Posterior cingulate gyrus (tissue), 11 donors: Measurements from ENCODE around the gene FBN2.

ENCODE experiments used
- DNase-seq, 10 donors: peaks; one replicate each; pipeline versions ENCODE4 v3.0.0 to v3.0.0-alpha.2; 2020 to 2021; ENCODE audit warnings: mixed read lengths in 3 of 10
- intact Hi-C: fragments of 100-400 bp; cut with DNase I; formaldehyde crosslinking; loops from one replicate; pipeline ENCODE4 v1.15.1; 2023

The FBN2 gene

DNA sequence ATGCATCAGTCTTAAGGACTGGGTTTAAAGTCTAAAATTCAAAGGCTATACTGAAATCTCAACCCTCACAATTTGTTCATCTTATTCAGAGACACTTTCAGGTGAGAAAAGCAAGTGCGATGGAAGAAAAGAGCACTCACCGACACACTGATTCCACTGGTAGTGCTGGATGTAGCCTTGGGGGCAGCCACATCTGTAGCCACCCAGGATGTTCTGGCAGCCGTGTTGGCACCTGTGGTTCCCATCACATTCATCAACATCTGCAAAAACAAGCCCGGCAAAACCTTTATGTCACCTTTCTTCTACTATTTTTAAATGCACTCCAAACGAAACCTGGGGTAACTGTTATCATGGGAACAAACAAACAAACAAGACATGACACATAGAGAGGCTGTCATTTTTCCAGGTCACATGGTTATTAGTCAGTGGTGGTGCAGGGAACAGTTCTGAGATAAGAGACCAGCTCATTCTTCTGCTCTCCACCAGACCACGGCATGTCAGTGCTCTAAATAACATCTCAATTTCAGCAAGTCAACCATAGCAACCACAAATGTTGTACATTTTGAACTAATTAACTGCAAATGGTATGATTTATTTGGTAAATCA lies 266.1 kb downstream of the FBN2 start:
- DNase-seq = no peak
- intact Hi-C loops = no loop called here

DNA sequence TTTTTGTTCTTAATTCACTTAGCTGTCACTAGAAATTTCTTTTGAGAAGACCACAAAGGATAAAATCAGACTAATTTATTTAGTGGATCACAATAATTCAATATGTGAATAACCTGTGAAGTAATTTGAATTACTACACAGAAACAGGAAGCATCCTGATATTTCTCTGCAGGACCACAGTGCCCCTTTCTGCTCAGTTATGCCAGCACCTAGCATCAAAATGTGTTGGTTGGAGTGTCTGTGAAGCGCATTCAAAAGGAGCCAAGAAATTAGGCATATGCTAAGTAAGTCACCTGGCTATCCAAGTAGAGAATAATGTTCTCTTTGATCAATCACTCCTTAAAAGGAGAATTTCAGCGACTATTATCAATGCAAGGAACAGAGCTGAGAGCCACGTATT lies 267.0 kb downstream of the FBN2 start:
- intact Hi-C loops = no loop called here
- DNase-seq = no peak

DNA sequence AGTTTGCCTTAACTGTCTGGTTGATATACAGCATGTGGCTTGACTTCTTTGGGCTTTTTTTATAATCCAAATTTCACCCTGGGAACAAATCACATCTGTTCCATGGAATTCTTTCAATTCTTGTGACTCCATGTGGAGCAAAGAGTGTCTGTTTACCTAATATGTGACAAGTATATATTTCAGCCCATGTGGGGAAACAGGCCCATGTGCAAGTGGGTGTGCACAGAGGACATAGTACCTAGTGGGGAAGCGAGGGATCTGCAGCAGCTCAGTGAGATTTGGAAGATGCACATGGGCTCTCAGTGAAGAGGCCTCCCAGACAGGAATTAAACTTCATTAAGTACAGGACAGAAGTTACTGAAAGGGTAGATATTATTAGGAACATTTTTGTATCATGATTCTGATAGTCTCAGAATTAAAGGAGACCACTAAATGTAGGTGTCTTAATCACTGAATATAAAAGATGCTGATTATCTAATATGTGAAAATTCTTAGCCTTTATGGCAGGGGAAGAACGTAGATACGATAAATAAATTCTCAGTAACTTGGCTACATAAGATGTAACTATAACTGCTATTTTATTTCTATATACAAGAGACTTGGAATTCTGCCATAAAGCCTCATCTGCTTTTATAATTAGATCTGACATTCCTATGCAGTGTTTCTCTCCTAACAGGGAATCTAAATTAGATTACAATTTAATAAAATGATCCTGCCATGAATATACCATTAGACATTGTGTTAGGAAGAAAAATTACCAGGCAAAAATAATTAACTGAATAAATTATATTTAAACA lies 273.3 kb downstream of the FBN2 start:
- no peak for DNase-seq
- intact Hi-C loops = no loop called here

DNA sequence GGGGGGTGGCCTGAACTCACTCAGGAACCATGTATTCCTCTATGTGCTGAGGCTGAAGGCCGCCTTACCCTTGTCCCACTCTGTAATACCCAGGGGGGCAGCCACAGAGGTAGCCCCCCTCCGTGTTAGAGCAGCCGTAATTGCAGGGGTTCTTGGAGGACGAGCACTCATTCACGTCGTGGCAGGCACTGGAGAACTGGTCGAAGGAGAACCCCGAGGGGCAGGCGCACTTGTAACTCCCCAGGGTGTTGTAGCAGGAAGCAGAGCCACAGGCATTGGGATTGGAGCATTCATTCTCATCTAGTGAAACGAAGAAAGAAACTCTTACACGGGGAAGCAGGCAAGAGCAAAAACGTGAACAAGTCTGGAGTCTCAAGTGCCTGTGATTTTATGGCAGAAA lies 274.7 kb downstream of the FBN2 start:
- DNase-seq = no peak
- intact Hi-C loops = no loop called here

DNA sequence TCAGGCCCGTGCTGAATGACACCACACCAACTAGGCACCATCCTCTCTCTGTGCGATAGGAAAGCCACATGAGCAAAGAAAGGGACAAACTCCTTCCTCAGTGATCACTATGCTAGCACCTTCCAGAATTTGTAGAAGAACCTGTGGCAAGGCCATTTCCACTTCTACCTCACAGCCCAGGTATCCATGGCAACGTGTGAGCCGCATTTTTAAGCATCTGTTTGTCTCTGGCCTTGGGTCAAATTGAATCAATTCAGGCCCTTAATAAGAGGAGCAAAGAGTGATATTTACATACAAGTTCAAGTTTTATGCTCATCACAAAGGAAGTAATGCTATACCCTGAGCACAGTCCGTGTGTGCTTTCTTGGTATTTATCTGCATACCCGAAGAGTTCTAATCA lies 275.1 kb downstream of the FBN2 start:
- DNase-seq = no peak
- intact Hi-C loops = no loop called here

DNA sequence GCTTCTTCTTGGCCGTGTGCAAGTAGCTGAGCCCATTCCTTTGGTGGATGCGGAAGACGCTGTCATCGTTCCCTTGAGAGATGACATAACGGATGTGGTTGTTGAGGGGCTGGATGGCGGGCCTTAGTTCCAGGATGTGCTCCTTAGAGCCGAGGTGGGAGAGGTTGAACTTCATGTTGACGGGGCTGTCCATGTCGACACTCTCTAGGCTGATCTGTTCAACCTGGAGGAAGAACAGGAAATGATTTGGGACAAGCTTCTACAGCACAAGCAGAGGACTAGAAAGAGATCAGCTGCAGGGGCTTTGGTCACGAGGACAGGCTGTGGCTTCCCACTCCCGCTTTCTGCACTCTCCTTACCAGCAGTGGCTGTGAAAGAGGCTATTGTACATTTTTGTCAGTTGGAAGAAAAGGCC lies 278.4 kb downstream of the FBN2 start:
- intact Hi-C loops = no loop called here
- DNase-seq = no peak

DNA sequence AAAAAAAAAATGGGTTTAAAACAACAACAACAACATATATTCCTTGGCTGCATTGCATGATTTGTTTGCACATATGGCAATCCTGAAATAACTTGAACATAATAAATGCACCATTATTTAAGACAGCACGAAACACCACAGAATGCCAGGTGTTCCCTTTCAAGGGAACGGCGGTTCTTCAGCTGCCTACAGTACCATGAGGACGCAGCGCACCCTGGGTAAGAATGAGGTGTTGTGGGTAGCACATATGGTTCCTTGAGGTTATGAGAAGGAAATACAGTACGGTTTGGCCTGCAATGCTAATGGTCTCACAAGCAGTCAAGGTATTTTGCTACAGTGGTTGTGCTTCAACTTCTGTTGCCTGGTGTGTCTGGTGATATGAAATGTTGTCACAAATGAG lies 279.7 kb downstream of the FBN2 start:
- no peak for DNase-seq
- intact Hi-C loops = no loop called here

DNA sequence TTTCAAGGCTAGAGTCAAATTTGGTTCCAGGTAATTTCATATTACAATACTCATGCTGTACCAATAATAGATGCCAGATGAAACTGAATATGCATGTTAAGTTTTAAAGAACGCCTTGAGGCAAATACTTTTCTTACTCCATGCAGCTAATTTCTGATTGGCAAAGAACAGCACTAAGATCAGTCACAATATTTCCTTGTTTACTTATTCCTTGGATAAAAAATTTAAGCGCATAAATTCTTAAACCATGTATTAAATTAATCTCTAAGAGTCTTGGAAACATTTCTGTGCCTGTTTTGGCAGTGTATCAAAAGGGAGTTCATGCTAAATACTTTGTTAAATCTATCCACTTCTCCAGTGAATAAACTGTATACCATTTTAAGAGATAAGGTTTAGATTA lies 281.0 kb downstream of the FBN2 start:
- intact Hi-C loops = no loop called here
- DNase-seq = no peak

DNA sequence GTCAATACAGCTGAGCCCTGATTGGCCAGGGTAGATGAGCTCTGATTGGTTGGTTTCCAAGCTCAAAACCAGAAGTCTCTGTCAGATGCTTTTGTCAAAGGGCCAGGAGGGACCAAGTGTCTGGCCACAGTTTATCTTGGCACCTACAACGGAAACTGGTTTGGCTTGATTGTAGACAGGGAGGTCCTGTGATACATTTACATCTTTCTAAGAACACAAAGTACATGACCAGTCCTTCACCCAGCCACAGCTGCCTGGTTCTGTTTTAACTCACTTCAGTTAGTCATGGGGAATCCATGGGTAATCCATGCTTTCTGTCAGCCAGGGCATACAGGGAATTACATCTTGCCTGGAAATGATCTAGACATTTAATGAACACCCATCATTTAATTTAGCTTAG lies 283.3 kb downstream of the FBN2 start:
- intact Hi-C loops = no loop called here

DNA sequence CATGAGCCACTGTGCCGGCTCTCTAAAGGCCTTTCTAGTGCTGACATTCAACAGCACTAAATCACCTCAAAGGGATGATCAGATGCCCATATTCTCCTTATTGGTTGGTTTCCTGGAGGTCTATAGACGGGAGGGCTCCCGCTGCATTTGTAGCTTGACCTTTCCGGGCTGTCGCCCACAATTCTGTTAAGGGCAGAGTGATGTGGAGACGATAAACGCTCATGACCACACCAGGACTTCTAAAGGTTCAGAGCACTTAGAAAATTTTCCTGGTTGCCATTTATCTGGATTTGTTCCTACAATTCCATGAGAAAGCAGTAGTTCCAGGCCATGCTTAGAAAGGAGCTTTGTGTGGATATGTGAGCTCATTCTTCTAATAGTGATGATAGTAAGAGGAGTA lies 284.2 kb downstream of the FBN2 start:
- intact Hi-C loops = no loop called here
- DNase-seq = no peak

More for the DNA sequence above, 283.3 kb downstream of the FBN2 start:
- no peak for DNase-seq

DNA sequence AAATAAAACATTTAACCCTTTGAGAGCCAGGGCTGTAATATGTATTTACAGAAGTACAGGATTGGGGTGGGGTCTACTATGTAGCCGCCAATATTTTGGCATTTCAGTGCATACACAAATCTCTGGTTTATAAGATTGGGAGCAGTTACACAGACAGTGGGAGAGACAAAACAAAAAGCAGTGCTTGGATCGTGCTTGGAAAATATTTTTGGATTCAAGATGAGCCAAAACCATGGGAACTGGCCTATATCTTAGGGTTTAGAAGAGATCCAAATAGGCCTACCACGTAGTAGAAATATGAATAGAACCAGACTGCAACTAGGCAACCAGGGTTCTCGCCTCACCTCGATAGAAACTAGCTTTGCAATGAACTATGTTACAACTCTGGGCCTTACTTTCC lies 284.9 kb downstream of the FBN2 start:
- DNase-seq = no peak
- intact Hi-C loops = no loop called here

DNA sequence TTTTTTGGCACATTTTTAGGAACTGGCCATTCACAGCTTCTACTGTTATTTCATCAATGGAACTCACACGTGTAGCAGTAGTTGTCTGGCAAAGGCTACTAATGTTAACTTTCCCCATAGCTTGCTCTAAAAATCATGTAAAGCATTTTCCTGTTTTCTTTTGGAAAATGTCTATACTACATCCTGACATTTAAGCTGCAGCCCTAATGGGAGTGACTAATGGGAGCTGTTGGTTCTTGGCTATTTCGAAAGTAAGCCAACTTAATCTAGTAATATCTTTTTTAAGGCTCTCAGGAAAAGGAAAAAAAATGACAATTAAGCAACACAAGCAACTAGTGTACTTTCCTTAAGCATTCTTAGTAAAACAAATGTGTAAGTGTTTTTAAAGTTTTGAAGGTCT lies 285.3 kb downstream of the FBN2 start:
- intact Hi-C loops = no loop called here
- no peak for DNase-seq

DNA sequence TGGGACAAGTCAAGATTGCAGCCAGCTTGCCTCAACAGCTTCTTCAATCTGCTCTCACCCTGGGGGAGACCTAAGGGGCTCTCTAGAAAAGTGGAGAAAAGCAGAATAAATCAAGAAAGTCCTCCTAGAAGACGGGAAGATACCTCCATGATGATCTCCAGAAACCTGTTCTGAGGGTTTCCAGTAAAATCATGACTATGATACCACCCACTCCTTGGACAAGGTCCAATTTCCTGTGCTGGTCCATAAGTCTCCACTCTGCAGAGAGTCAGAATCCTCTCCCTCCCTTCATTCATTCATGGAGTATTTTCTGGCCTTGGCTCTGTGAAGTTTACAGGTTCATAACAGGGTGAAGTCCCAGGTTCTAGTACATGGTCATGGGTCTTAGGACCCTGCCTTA lies 285.8 kb downstream of the FBN2 start:
- DNase-seq = no peak

DNA sequence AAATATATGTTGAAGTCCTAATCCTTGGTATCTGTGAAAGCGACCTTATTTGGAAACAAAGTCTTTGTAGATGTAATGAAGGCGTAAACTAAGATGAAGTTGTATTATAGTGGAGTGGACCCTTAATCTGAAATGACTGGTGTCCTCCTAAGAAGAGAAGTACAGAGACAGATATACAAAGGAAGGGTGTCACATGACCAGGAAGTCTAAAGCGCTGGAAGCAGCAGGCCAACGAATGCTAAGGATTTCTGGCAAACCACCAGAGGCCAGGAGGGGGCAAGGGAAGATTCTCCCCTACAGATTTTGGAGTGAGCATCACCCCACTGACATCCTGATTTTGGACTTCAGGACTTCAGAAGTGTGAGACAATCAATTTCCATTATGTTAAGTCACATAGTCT lies 292.1 kb downstream of the FBN2 start:
- no peak for DNase-seq
- intact Hi-C loops = no loop called here

More for the DNA sequence above, 285.8 kb downstream of the FBN2 start:
- intact Hi-C loops = no loop called here

DNA sequence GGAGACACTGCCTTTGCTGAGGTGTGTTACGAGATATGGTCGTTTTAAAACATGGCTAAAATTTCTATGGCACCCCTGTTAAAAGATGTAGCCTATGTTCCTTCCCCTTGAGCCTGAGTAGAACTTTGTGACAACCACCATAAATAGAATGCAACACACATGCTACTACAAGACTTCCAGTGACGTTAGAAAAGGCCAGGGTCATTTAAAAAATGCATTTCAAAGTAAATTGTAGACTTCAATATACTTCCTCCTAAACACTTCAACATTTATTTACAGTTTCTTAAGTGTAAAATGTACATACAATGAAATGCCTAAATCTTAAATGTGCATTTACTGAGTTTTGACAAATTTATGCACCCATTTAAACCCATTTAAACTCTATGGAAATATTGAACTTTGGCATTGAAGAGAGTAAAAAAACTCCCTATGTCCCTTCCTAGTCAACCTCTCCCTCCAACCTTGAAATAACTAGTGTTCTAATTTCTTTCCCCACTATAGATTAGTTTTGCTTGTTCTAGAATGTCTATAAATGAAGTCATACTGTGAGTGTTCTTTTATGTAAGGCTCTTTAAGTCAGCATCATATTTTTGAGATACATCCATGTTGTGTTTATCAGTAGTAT lies 294.0 kb downstream of the FBN2 start:
- intact Hi-C loops = no loop called here
- no peak for DNase-seq

DNA sequence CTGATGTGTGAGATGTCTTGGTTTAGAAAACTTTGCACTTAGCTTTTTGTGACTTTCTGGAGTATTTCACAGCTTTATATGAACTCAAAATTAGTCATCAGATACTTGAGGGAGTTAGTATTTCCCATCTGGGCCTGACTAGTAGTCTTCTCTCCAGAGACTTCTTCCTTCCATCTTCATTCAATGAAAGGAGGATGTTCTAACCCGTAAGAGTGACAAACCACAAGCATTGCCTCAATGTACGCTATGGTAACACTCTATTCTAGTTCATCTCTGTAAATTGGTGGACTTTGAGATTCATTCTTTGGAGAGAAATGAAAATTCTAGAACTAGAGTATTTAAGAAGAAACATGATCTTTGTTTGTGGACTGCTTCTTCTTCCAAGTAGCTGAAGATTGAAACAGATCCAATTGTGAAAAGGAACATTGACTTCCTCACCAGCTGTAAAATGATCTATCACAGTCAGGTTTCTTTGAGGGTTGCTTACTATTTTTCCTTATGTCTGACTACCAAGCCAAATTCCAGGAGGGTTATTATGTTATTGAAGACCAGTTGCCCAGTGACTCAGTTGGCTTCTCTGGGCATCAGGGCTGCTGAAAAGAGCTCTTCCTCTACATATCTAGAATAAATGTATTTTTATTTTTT lies 296.9 kb downstream of the FBN2 start:
- intact Hi-C loops = no loop called here
- no peak for DNase-seq

DNA sequence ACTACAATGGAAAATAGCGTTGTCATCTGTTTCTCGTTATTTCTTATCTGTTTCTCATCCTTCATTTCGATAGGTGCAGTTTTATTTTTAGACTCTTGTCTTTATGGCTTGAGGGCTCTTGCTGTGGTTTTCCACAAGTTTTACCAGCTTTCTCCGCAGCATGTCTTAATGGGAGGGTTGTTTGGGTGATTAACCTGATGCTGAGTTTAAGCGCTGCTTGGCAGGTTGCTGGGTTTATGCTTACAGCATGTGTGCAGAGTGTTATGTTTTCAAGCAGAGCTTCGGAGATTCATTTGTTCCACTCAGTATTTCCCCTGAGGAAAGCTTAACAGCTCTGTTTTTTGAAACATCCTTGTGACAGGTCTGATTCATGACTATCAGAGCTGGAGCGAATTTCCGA lies 300.5 kb downstream of the FBN2 start:
- DNase-seq = no peak
- intact Hi-C loops = no loop called here

DNA sequence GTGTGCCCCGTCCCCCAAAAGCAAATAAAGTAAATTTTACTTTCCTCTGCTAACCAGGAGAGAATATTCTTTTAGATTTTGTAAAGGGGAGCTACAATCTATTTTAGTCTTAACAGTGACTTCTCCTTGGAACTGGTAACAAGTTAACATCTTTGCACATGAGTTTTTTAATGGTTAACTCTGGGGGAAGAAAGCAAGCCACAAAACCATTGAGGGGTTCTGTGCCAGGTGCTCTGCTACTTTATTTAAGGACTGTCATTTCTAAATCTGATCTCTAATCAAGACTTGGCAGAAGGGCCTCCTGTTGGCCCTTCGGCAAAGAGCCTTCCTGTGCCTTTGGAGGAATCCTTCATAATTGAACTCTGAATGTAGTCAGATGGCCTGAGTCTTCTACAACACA lies 301.0 kb downstream of the FBN2 start:
- intact Hi-C loops = no loop called here
- DNase-seq = no peak

DNA sequence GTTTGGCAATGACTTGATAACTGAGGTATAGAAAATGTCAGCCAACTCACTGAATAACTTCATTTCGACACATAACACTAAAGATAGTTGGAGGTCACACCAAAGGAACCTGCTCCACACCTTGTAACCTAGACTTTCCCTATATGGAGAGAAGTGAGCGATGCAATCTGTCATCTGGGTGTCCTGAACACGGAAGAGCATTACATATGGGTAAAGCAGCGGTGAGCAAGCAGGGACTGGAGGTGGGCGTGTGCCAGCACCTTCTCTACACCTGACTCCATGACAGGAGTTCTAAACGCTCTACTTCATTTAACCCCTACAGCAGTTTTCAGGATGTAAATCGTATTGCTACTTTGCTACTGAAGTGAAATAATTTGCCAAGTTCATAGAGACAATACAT lies 301.7 kb downstream of the FBN2 start:
- DNase-seq = no peak
- intact Hi-C loops = no loop called here

DNA sequence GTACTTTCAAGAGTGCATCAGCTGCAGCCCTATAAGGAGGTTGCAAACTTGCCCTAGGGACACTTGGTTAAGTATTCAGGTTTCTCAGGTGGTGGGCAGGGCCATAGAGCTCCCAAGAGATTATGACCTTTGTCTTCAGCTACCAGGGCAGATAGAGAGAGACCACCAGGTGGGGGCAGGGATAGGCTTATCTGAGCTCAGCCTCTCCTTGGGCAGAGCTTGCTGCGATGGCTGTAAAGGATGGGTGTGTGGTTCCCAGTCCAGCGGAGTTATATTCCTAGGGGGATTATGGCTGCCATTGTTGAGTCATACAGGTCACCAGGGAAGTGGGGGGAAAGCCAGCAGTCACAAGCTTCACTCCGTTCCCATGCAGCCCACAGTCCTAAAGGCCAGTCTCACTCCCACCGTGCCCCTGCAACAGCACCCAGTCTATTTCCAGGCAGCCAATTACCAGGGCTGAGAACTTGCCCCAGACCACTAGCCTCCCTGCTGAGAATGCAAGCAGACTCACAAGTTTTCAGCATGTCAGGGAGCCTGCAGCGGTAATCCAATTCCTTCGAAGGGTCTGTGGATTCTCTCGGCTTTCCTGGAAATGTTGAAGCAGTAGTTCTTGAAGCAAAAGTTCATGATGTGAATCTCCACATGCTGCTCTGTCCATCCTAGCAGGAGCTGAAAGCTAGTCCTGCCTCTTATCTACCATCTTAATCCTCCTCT lies 303.0 kb downstream of the FBN2 start:
- no peak for DNase-seq
- intact Hi-C loops = no loop called here

DNA sequence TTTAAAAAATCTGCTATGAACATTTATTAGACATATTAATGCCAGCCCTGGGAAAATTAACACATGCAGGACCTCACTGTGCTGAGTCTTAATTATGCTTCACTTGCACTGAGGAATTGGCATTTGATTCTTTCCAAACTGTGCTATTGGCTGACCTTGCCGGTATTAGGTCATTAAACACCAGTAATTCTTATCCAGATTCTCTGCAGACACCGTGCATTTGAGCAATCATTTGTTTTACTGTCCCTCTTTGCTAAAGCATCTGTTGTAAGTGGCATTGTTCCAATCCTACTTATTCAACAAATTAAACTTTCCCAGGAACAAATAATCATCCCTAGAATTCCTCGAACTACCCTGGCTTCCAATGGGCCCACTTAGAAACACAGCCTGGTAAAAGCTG lies 309.5 kb downstream of the FBN2 start:
- intact Hi-C loops = no loop called here
- DNase-seq = no peak
